Measurements from ENCODE around the gene NACA2. TPM values are rescaled to one million over a fixed set of nuclear protein-coding genes. Genes with fewer than 3 reads are reported as not detected.

Gene NACA2
- total RNA-seq, 4 donors from 2014 or later = not detected

- Histone ChIP-seq H3K4me1 (no peaks in the 10 kb centered on the region), H3K27me3 (no peaks in the 10 kb centered on the region), H3K27ac (no peak overlapping the region), H3K4me3 (no peak overlapping the region), H3K9me3 (no peaks in the 10 kb centered on the region), H3K36me3 (no peaks in the 10 kb centered on the region)
- TF ChIP-seq POLR2A (IDR thresholded peaks at IDR 0.05) = no peak
- TF ChIP-seq, protein P1, sequence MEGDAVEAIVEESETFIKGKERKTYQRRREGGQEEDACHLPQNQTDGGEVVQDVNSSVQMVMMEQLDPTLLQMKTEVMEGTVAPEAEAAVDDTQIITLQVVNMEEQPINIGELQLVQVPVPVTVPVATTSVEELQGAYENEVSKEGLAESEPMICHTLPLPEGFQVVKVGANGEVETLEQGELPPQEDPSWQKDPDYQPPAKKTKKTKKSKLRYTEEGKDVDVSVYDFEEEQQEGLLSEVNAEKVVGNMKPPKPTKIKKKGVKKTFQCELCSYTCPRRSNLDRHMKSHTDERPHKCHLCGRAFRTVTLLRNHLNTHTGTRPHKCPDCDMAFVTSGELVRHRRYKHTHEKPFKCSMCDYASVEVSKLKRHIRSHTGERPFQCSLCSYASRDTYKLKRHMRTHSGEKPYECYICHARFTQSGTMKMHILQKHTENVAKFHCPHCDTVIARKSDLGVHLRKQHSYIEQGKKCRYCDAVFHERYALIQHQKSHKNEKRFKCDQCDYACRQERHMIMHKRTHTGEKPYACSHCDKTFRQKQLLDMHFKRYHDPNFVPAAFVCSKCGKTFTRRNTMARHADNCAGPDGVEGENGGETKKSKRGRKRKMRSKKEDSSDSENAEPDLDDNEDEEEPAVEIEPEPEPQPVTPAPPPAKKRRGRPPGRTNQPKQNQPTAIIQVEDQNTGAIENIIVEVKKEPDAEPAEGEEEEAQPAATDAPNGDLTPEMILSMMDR (IDR thresholded peaks at IDR 0.05) = no peak
- DNase-seq = no peak
- intact Hi-C loops (cut with DNase I; ENCODE audit: low total_unique reads) = no loop called here
Observed at GRCh38 chr17:61605692-61606091, 14.7 kb upstream of the NACA2 start.

DNA sequence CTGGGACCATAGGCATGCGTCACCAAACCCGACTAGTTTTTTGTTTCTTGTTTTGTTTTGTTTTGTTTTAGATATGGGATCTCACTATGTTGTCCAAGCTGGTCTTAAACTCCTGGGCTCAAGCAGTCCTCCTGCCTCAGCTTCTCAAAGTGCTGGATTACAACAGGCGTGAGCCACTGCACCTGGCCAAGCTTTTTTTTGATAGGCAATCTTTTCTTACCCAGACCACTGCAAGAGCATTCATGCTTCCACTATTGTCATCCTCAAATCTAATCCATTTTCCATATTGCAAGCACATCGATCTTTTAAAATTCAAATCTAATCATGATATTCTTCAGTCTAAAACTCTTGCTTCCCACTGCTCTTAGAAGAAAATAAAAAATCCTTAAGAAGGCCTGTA lies 10.3 kb upstream of the NACA2 start:
- no peak for DNase-seq
- Histone ChIP-seq H3K27me3 (no peaks in the 10 kb centered on the region), H3K36me3 (no peaks in the 10 kb centered on the region), H3K4me1 (no peaks in the 10 kb centered on the region), H3K9me3 (no peaks in the 10 kb centered on the region), H3K4me3 (no peak overlapping the region), H3K27ac (no peak overlapping the region)
- TF ChIP-seq, protein P1 (IDR thresholded peaks at IDR 0.05) = no peak
- TF ChIP-seq POLR2A (IDR thresholded peaks at IDR 0.05) = no peak
- intact Hi-C loops (cut with DNase I; ENCODE audit: low total_unique reads) = no loop called here

DNA sequence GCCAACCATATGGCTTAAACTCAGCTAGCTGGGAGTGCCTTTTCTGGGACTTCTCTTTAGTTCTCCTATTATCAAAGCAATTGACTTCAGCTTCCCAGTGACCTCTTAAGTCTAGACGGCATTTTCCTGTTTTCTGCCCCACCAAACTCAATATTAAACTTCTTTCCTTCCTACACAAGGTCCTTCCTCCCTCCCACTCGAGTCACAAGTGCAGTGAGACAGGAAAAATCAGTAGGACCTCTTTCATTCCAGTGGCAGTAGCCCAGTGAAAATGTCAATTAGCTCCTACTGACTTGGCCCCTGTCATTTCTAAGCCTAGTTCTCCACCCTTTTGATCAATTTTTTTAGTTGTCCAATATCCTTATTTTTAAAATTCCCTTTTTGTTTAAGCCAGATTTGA lies 9.6 kb upstream of the NACA2 start:
- TF ChIP-seq, protein P1 (IDR thresholded peaks at IDR 0.05) = no peak
- no peak for TF ChIP-seq POLR2A (IDR thresholded peaks at IDR 0.05)
- intact Hi-C loops (cut with DNase I; ENCODE audit: low total_unique reads) = no loop called here
- Histone ChIP-seq H3K4me1 (no peaks in the 10 kb centered on the region), H3K27me3 (no peaks in the 10 kb centered on the region), H3K9me3 (no peaks in the 10 kb centered on the region), H3K36me3 (no peaks in the 10 kb centered on the region), H3K27ac (no peak overlapping the region), H3K4me3 (no peak overlapping the region)
- DNase-seq = no peak

DNA sequence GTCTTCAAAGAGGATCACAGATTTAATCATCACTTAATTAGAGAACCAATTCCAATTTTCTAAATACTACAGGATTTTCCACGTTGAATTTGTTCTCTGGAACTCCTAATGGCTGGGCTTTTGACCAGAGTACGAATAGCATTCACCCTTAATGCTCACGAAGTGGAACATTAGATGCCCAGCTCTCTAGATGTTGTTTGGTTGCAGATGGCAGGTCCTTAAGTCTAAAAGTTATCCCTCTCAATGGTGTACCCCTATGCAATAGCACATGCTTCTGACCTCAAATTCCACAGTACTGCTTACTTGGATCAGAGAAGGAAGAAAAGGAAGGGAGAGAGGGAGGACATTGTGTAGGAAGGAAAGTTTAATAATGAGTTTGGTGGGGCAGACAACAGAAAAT lies 8.6 kb upstream of the NACA2 start:
- intact Hi-C loops (cut with DNase I; ENCODE audit: low total_unique reads) = no loop called here
- Histone ChIP-seq H3K27ac (no peak overlapping the region), H3K4me3 (no peak overlapping the region), H3K4me1 (no peaks in the 10 kb centered on the region), H3K9me3 (no peaks in the 10 kb centered on the region), H3K27me3 (no peaks in the 10 kb centered on the region), H3K36me3 (no peaks in the 10 kb centered on the region)
- TF ChIP-seq POLR2A (IDR thresholded peaks at IDR 0.05) = no peak
- TF ChIP-seq, protein P1 (IDR thresholded peaks at IDR 0.05) = no peak
- DNase-seq = no peak

DNA sequence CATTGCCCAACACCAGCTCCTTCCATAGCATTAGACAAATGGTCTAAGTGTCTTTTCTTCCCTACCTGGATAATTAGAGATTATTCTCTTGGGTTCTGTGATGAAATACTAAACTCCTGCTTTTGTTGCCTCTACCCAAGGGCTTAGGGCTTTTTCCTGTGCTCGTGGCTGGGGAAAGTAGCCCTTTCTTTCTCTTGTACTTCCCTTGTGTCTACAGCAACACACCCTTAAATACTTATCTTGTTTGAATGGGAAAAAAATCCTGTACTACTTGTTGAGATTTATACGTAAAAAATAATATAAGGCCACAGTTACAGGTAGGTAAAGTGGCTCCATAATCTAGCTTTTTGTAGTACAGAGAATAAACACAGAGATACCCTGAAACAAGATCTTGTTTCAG lies 7.0 kb upstream of the NACA2 start:
- no peak for DNase-seq
- no peaks in the 10 kb centered on the region for H3K27me3 ChIP-seq
- H3K36me3 ChIP-seq = no peaks in the 10 kb centered on the region
- no peak overlapping the region for H3K27ac ChIP-seq
- no peak overlapping the region for H3K4me3 ChIP-seq
- intact Hi-C loops (cut with DNase I; ENCODE audit: low total_unique reads) = no loop called here
- no peaks in the 10 kb centered on the region for H3K4me1 ChIP-seq
- H3K9me3 ChIP-seq = no peaks in the 10 kb centered on the region
- no peak for TF ChIP-seq POLR2A (IDR thresholded peaks at IDR 0.05)
- TF ChIP-seq, protein P1 (IDR thresholded peaks at IDR 0.05) = no peak
